A673 (cell line): ENCODE results near the gene CDYL.

Experiments
- EZH2 ChIP-seq: fragments of 200-600 bp; sonication (generic); IDR thresholded peaks from 2 replicates; pipeline ENCODE4 v1.6.1; 2017; ENCODE audit warnings: borderline replicate concordance, low read depth, mild to moderate bottlenecking, mixed read lengths, antibody characterized with exemption, low read length; ENCODE audit not compliant: poor library complexity, severe bottlenecking
- TF ChIP-seq, protein P1 (sequence below): fragments of 300-800, 200-600 bp; sonication (generic); conservative IDR thresholded peaks from 2 replicates; pipeline ENCODE4 v1.5.1; 2017; ENCODE audit warnings: low read depth, mild to moderate bottlenecking, antibody characterized with exemption, low read length, moderate library complexity, mixed read lengths

DNA sequence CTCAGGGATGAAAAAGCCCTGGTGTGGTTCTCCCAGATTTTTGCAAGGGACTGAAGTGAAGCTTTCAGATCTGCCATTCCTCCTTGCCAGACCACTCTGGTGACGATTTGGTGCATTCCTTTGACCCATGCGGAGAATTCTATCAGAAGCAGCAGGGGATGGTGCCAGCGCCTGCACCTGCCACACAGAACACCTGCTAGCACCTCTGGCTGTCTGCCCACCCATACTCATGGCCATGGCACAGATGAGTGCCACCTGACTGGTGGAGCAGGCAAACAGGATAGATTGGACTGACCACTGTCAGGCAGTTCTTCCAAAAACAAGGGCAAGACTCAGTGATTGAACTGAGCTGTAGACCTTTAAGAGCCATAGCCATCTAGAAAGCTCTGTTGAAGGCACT lies 107.1 kb downstream of the CDYL start:
- TF ChIP-seq, protein P1, sequence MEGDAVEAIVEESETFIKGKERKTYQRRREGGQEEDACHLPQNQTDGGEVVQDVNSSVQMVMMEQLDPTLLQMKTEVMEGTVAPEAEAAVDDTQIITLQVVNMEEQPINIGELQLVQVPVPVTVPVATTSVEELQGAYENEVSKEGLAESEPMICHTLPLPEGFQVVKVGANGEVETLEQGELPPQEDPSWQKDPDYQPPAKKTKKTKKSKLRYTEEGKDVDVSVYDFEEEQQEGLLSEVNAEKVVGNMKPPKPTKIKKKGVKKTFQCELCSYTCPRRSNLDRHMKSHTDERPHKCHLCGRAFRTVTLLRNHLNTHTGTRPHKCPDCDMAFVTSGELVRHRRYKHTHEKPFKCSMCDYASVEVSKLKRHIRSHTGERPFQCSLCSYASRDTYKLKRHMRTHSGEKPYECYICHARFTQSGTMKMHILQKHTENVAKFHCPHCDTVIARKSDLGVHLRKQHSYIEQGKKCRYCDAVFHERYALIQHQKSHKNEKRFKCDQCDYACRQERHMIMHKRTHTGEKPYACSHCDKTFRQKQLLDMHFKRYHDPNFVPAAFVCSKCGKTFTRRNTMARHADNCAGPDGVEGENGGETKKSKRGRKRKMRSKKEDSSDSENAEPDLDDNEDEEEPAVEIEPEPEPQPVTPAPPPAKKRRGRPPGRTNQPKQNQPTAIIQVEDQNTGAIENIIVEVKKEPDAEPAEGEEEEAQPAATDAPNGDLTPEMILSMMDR: no peak
- no peak for TF ChIP-seq EZH2
